ENCODE data around the gene HASPIN. TPM values are rescaled to one million over a fixed set of nuclear protein-coding genes. Genes with fewer than 3 reads are reported as not detected.

Gene HASPIN
- total and polyA plus RNA-seq, 9 of the 15 experiments (the other 6 are each of a cell fraction or from before 2014, with no cell fraction given), result 0.81 to 13.5 (median 9.9) TPM

DNA sequence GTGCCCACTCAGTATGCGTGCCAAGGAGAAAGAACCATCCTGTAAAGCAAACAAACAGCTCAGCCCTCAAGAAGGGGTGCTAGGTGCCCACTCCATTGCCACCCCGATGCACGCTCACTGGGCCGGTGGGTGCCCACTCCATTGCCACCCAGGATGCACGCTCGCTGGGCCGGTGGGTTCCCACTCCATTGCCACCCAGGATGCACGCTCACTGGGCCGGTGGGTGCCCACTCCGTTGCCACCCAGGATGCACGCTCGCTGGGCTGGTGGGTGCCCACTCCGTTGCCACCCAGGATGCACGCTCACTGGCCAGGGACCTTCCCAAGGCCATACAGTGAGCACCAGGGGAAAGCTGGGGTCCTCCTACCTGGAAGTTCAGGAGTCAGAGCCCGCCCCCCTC, 28.1 kb downstream of the HASPIN start (continued):
- TF ChIP-seq, protein P1, sequence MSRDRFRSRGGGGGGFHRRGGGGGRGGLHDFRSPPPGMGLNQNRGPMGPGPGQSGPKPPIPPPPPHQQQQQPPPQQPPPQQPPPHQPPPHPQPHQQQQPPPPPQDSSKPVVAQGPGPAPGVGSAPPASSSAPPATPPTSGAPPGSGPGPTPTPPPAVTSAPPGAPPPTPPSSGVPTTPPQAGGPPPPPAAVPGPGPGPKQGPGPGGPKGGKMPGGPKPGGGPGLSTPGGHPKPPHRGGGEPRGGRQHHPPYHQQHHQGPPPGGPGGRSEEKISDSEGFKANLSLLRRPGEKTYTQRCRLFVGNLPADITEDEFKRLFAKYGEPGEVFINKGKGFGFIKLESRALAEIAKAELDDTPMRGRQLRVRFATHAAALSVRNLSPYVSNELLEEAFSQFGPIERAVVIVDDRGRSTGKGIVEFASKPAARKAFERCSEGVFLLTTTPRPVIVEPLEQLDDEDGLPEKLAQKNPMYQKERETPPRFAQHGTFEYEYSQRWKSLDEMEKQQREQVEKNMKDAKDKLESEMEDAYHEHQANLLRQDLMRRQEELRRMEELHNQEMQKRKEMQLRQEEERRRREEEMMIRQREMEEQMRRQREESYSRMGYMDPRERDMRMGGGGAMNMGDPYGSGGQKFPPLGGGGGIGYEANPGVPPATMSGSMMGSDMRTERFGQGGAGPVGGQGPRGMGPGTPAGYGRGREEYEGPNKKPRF (IDR thresholded peaks at IDR 0.05; ENCODE audit: low read depth, low read length), result no peak
- TF ChIP-seq MCM2 (IDR thresholded peaks at IDR 0.05; ENCODE audit: low read depth), result no peak
- TF ChIP-seq KDM1A (IDR thresholded peaks at IDR 0.05), result no peak
- no peak for TF ChIP-seq FOXM1 (IDR thresholded peaks at IDR 0.05; ENCODE audit: low read depth)
- TF ChIP-seq FOXM1 (CRISPR knock-in tag; IDR thresholded peaks at IDR 0.05; ENCODE audit: low read depth), result no peak

- no peak overlapping the region for H3K4me2 ChIP-seq (ENCODE audit: insufficient read depth, low read length)
- intact Hi-C loops (cut with micrococcal nuclease) (no loop called here), in situ Hi-C loops (cut with MboI) (no loop called here)
- H3K4me3 ChIP-seq, result no peak overlapping the region
- peaks cover 2% of the 10 kb centered on the region for H3K9me1 ChIP-seq (ENCODE audit: control insufficient read depth, insufficient read depth, low read length)
- H3K9me3 ChIP-seq (replicated peaks; ENCODE audit: control insufficient read depth, insufficient read depth, low read depth, low read length), result no peaks in the 10 kb centered on the region
- no peak overlapping the region; a peak in 1 of 4 replicates for H3K9ac ChIP-seq (ENCODE audit: insufficient read depth in 1 of 2, low read depth in 2 of 2, low read length in 2 of 2)
- WGBS (ENCODE audit: insufficient coverage, low coverage, missing lambda C conversion rate), result 30% methylated on average over 8 of the region's 12 CpGs
- no peak for DNase-seq (ENCODE audit: extremely low read depth in 1 of 4, low spot score in 3 of 4)
- peaks cover 0 to 21% of the 10 kb centered on the region in 2 experiments; a peak in 3 of 5 replicates for H3K27me3 ChIP-seq (ENCODE audit: control insufficient read depth in 2 of 2, insufficient read depth in 2 of 2, low read length in 2 of 2)
- no peak for ATAC-seq
- CTCF ChIA-PET (ENCODE audit: low intra/inter-chr PET ratio), result no interaction called here
- BruUV-seq (replicated peaks), result no TSS peak
- H3K79me2 ChIP-seq (ENCODE audit: control insufficient read depth, insufficient read depth, low read length), result no peaks in the 10 kb centered on the region
- H4K20me1 ChIP-seq (replicated peaks; ENCODE audit: control insufficient read depth, insufficient read depth, low read length), result no peaks in the 10 kb centered on the region
- H2AFZ ChIP-seq (ENCODE audit: low read depth, low read length), result no peak overlapping the region
- H3K36me3 ChIP-seq (ENCODE audit: control insufficient read depth, insufficient read depth, low read length), result no peaks in the 10 kb centered on the region
- H3K27ac ChIP-seq (ENCODE audit: extremely low read depth, low read depth, low read length), result no peak overlapping the region
- POLR2A ChIA-PET, result interaction anchor here (0.6 kb wide), 1 partner anchor 18 kb away, joined by 4 read pairs; no protein-coding TSS in a partner anchor
- FAIRE-seq, result no peak
- peaks cover 0 to 25% of the 10 kb centered on the region in 2 experiments; a peak in 3 of 5 replicates for H3K4me1 ChIP-seq (replicated peaks in 1 of 2; ENCODE audit: control insufficient read depth in 2 of 2, insufficient read depth in 2 of 2, low read length in 2 of 2)
- no peak for TF ChIP-seq SMARCC2 (IDR thresholded peaks at IDR 0.05; ENCODE audit: low read depth)
- TF ChIP-seq CBX3 (IDR thresholded peaks at IDR 0.05; ENCODE audit: borderline replicate concordance in 1 of 2, low read length in 2 of 2), result no peak
- no peak for TF ChIP-seq ZNF133 (CRISPR knock-in tag; IDR thresholded peaks at IDR 0.05)
- no peak for TF ChIP-seq FUS (optimal IDR thresholded peaks at IDR 0.05; ENCODE audit: low read depth, low read length)
- TF ChIP-seq TGIF2 (CRISPR knock-in tag; IDR thresholded peaks at IDR 0.05), result no peak
- no peak for TF ChIP-seq ZBTB40 (IDR thresholded peaks at IDR 0.05)
- TF ChIP-seq ZBTB40 (CRISPR knock-in tag; IDR thresholded peaks at IDR 0.05), result no peak
Measured at GRCh38 chr17:3753624-3754023, 29.9 kb downstream of the HASPIN start.
